A549 (cell line): ENCODE results near the gene JAM3. TPM values are rescaled to one million over a fixed set of nuclear protein-coding genes. Genes with fewer than 3 reads are reported as not detected.
"Not testable (repeated sequence)": the region's sequence is repeated elsewhere in the genome, so short reads cannot be mapped to it uniquely, and the experiment has no call there.

Experiments used
- ATAC-seq, 2 experiments: fragments of 200-7000 bp in 1 of 2; fragments of >200 bp in 1 of 2; cut with Nextera tagmentation in 1 of 2; cut with Tn5 transposase in 1 of 2; 3 replicates each; pipeline versions ENCODE4 v1.8.0 to v1.9.1; 2018 to 2020; ENCODE audit warnings: mild to moderate bottlenecking in 1 of 2, moderate library complexity in 1 of 2
- CTCF ChIA-PET: fragments of 300-600 bp; sonication (Branson Sonifier 250); formaldehyde crosslinking; extraction: SDS; loops from one replicate; lab custom pipeline; 2021; ENCODE audit warnings: antibody characterized with exemption, inconsistent platforms; lab: Yijun Ruan, JAX
- POLR2A ChIA-PET: fragments of 350-600 bp; formaldehyde crosslinking; extraction: SDS; loops from one replicate; lab custom pipeline; 2021; ENCODE audit warnings: antibody characterized with exemption, inconsistent platforms; lab: Yijun Ruan, JAX
- DNase-seq, 2 experiments: peaks; one replicate each; pipeline versions ENCODE4 v3.0.0 to v3.0.0-alpha.2; 2011 to 2016; ENCODE audit warnings: low read depth in 1 of 2, low spot score in 1 of 2
- FAIRE-seq: peaks from 2 replicates; lab custom pipeline; 2011; peaks lifted over from hg19 to GRCh38; lab: Jason Lieb, UNC
- H3K27ac ChIP-seq, 2 experiments: fragments of >200 bp; sonication (Bioruptor Twin); formaldehyde crosslinking; 3 replicates each; pipeline ENCODE4 v1.5.1; 2016 to 2017
- H3K4me1 ChIP-seq: fragments of >200 bp; sonication (Bioruptor Twin); formaldehyde crosslinking; 3 replicates; pipeline ENCODE4 v1.6.1; 2016
- H3K4me2 ChIP-seq: fragments of >200 bp; sonication (Bioruptor Twin); formaldehyde crosslinking; 3 replicates; pipeline ENCODE4 v1.6.1; 2016
- H3K4me3 ChIP-seq: fragments of >200 bp; sonication (Bioruptor Twin); formaldehyde crosslinking; 3 replicates; pipeline ENCODE4 v1.5.1; 2016
- H3K9me3 ChIP-seq: fragments of >200 bp; sonication (Bioruptor Twin); formaldehyde crosslinking; 3 replicates; pipeline ENCODE4 v1.6.1; 2016
- BHLHE40 ChIP-seq: IDR thresholded peaks from 2 replicates; pipeline ENCODE4 v1.6.1; 2012; ENCODE audit warnings: low read depth, low read length, inconsistent platforms
- CBX8 ChIP-seq: fragments of 200-600 bp; sonication (generic); IDR thresholded peaks from 2 replicates; pipeline ENCODE4 v1.6.1; 2016
- CEBPB ChIP-seq, 2 experiments: fragments of >200 bp in 1 of 2; sonication (Bioruptor Twin) in 1 of 2; formaldehyde crosslinking in 1 of 2; IDR thresholded peaks; 2 replicates each; pipeline ENCODE4 v1.6.1; 2012 to 2016
- CHD2 ChIP-seq: fragments of 150-350 bp; IDR thresholded peaks from 2 replicates; pipeline ENCODE4 v1.6.1; 2014; ENCODE audit warnings: low read length; ENCODE audit not compliant: partially characterized antibody
- CHD4 ChIP-seq: fragments of 200-600 bp; sonication (generic); IDR thresholded peaks from 2 replicates; pipeline ENCODE4 v1.6.1; 2016; ENCODE audit warnings: antibody characterized with exemption, mild to moderate bottlenecking, borderline replicate concordance
- EHF ChIP-seq: fragments of 250-450 bp; sonication (Bioruptor Pico); IDR thresholded peaks from 2 replicates; pipeline ENCODE4 v1.5.0; 2020; ENCODE audit warnings: mild to moderate bottlenecking
- EHMT2 ChIP-seq: fragments of 200-600 bp; sonication (generic); IDR thresholded peaks from 2 replicates; pipeline ENCODE4 v1.6.1; 2016; ENCODE audit warnings: antibody characterized with exemption, low read depth, mild to moderate bottlenecking, moderate library complexity
- EP300 ChIP-seq, 2 experiments: fragments of >200 bp; sonication (Bioruptor Twin); formaldehyde crosslinking; IDR thresholded peaks; 2 replicates in 1 of 2; 3 replicates in 1 of 2; pipeline ENCODE4 v1.6.1; 2016 to 2017
- GATA3 ChIP-seq: IDR thresholded peaks from 2 replicates; pipeline ENCODE4 v1.6.1; 2012; ENCODE audit warnings: borderline replicate concordance
- HOXB13 ChIP-seq: fragments of 250-450 bp; sonication (Bioruptor Pico); IDR thresholded peaks from 2 replicates; pipeline ENCODE4 v1.5.0; 2020; ENCODE audit warnings: low read depth, mild to moderate bottlenecking, moderate library complexity
- MAZ ChIP-seq: fragments of 150-350 bp; IDR thresholded peaks from 2 replicates; pipeline ENCODE4 v1.6.1; 2014; ENCODE audit warnings: antibody characterized with exemption, low read depth, low read length, borderline replicate concordance
- NFE2L2 ChIP-seq: fragments of 150-350 bp; conservative IDR thresholded peaks from 2 replicates; pipeline ENCODE4 v1.6.1; 2014; ENCODE audit warnings: low read length
- NR3C1 ChIP-seq: fragments of >200 bp; sonication (Bioruptor Twin); formaldehyde crosslinking; IDR thresholded peaks from 3 replicates; pipeline ENCODE4 v1.6.1; 2017
- POLR2AphosphoS2 ChIP-seq: conservative IDR thresholded peaks from 2 replicates; pipeline ENCODE4 v1.6.1; 2012; ENCODE audit warnings: low read length, improper control_type of control experiment, inconsistent platforms
- RNF2 ChIP-seq: fragments of 200-600 bp; sonication (generic); IDR thresholded peaks from 2 replicates; pipeline ENCODE4 v1.6.1; 2016; ENCODE audit warnings: low read depth, mild to moderate bottlenecking, antibody characterized with exemption, moderate library complexity, borderline replicate concordance
- SMC3 ChIP-seq: fragments of >200 bp; sonication (Bioruptor Twin); formaldehyde crosslinking; IDR thresholded peaks from 3 replicates; pipeline ENCODE4 v1.6.1; 2018; ENCODE audit warnings: inconsistent platforms
- SREBF2 ChIP-seq: fragments of 450-650 bp; IDR thresholded peaks from 2 replicates; pipeline ENCODE4 v1.6.1; 2014; ENCODE audit warnings: mild to moderate bottlenecking, moderate library complexity
- TFCP2L1 ChIP-seq: fragments of 250-450 bp; sonication (Bioruptor Pico); IDR thresholded peaks from 2 replicates; pipeline ENCODE4 v1.5.0; 2021; ENCODE audit warnings: mild to moderate bottlenecking
- TP53 ChIP-seq: fragments of 250-450 bp; sonication (Bioruptor Pico); IDR thresholded peaks from 2 replicates; pipeline ENCODE4 v1.5.0; 2021; ENCODE audit warnings: mild to moderate bottlenecking, moderate library complexity
- ZFP36 ChIP-seq: fragments of 450-650 bp; IDR thresholded peaks from 2 replicates; pipeline ENCODE4 v1.6.1; 2014; ENCODE audit warnings: borderline replicate concordance; ENCODE audit not compliant: partially characterized antibody
- ZNF302 ChIP-seq: fragments of 250-450 bp; sonication (Bioruptor Pico); IDR thresholded peaks from 2 replicates; pipeline ENCODE4 v1.9.0; 2021; ENCODE audit warnings: inconsistent platforms, mild to moderate bottlenecking, moderate library complexity
- ZSCAN20 ChIP-seq: fragments of 250-450 bp; sonication (Bioruptor Pico); IDR thresholded peaks from 2 replicates; pipeline ENCODE4 v1.8.0; 2022; ENCODE audit warnings: mild to moderate bottlenecking, moderate library complexity
- WGBS: methylation state at CpG from one replicate; pipeline ENCODE4 v1.1.6; 2017; ENCODE audit errors: missing lambda C conversion rate; 5-methylcytosine and 5-hydroxymethylcytosine counted together
- polyA plus RNA-seq, 4 experiments: library from polyadenylated mRNA; depleted of rRNA in 3 of 4; stranded (reverse); fragments of >200 nt; fragmentation: RNase III in 1 of 4; extraction: RNeasy Plus Mini Kit Qiagen cat#74134 plus additional on column Dnase treatment in 1 of 4; gene quantifications; 2 replicates in 3 of 4; 3 replicates in 1 of 4; pipeline ENCODE4 v1.2.3, GENCODE V29; 2011 to 2017
- TF ChIP-seq, protein P1 (sequence below): IDR thresholded peaks from 2 replicates; pipeline ENCODE4 v1.6.1; 2012
- TF ChIP-seq, protein P2 (sequence below): fragments of 250-450 bp; sonication (Bioruptor Pico); IDR thresholded peaks from 2 replicates; pipeline ENCODE4 v1.5.0; 2021; ENCODE audit warnings: mild to moderate bottlenecking, moderate library complexity, borderline replicate concordance
- TF ChIP-seq, protein P3 (sequence below): fragments of 150-350 bp; IDR thresholded peaks from 2 replicates; pipeline ENCODE4 v1.6.1; 2014; ENCODE audit warnings: low read depth, mild to moderate bottlenecking, low read length
- TF ChIP-seq, protein P4 (sequence below): fragments of >200 bp; sonication (Bioruptor Twin); formaldehyde crosslinking; IDR thresholded peaks from 2 replicates; pipeline ENCODE4 v1.6.1; 2016
- TF ChIP-seq, protein P5 (sequence below): IDR thresholded peaks from 2 replicates; pipeline ENCODE4 v1.6.1; 2012; ENCODE audit warnings: low read depth, borderline replicate concordance

Gene JAM3
- polyA plus RNA-seq, 2 of the 4 experiments (the other 2 are of a cell fraction), result 4.0 to 5.2 TPM

DNA sequence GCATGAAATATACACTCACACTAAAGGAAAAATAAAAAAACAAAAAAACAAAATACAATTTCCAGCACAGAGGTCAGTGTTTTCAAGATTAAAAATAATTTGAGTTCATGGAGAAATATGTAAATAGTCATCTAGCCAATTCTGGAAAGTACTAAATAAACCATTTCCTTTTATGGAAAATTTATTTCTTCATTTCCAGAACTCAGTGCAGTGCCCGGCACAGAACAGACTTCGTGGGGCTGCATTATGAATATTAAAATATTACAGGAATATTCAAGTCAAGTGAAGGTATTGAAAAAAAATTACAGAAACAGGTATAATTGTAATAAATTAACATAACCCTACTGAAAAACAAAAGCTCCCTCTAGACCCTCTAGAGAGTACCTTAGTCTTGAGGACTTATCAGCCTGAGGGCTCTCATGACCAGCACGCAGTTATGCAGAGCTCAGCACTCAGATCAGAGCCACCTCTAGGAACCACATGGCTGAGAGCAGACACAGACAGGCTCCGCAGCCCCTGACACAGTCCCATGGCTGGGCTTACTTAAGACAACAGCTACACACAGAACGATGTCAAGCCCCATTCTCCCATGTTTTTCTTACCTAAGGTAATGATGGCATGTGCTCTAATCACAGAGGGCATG, 109.3 kb downstream of the JAM3 start (continued):
- no peak for TF ChIP-seq BHLHE40
- TF ChIP-seq CEBPB (IDR thresholded peaks at IDR 0.05), result no peak
- TF ChIP-seq, protein P1, sequence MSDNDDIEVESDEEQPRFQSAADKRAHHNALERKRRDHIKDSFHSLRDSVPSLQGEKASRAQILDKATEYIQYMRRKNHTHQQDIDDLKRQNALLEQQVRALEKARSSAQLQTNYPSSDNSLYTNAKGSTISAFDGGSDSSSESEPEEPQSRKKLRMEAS, result no peak
- TF ChIP-seq, protein P2, sequence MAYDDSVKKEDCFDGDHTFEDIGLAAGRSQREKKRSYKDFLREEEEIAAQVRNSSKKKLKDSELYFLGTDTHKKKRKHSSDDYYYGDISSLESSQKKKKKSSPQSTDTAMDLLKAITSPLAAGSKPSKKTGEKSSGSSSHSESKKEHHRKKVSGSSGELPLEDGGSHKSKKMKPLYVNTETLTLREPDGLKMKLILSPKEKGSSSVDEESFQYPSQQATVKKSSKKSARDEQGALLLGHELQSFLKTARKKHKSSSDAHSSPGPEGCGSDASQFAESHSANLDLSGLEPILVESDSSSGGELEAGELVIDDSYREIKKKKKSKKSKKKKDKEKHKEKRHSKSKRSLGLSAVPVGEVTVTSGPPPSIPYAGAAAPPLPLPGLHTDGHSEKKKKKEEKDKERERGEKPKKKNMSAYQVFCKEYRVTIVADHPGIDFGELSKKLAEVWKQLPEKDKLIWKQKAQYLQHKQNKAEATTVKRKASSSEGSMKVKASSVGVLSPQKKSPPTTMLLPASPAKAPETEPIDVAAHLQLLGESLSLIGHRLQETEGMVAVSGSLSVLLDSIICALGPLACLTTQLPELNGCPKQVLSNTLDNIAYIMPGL (CRISPR knock-in tag), result no peak
- no peak for TF ChIP-seq ZSCAN20 (CRISPR knock-in tag)
- TF ChIP-seq, protein P3, sequence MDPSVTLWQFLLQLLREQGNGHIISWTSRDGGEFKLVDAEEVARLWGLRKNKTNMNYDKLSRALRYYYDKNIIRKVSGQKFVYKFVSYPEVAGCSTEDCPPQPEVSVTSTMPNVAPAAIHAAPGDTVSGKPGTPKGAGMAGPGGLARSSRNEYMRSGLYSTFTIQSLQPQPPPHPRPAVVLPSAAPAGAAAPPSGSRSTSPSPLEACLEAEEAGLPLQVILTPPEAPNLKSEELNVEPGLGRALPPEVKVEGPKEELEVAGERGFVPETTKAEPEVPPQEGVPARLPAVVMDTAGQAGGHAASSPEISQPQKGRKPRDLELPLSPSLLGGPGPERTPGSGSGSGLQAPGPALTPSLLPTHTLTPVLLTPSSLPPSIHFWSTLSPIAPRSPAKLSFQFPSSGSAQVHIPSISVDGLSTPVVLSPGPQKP, result no peak
- TF ChIP-seq, protein P4, sequence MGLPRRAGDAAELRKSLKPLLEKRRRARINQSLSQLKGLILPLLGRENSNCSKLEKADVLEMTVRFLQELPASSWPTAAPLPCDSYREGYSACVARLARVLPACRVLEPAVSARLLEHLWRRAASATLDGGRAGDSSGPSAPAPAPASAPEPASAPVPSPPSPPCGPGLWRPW, result no peak
- no peak for TF ChIP-seq EP300 (IDR thresholded peaks at IDR 0.05)
- TF ChIP-seq CHD2, result no peak
- TF ChIP-seq TFCP2L1, result no peak
- no peak for TF ChIP-seq HOXB13 (CRISPR knock-in tag)
- TF ChIP-seq NR3C1, result no peak

DNA sequence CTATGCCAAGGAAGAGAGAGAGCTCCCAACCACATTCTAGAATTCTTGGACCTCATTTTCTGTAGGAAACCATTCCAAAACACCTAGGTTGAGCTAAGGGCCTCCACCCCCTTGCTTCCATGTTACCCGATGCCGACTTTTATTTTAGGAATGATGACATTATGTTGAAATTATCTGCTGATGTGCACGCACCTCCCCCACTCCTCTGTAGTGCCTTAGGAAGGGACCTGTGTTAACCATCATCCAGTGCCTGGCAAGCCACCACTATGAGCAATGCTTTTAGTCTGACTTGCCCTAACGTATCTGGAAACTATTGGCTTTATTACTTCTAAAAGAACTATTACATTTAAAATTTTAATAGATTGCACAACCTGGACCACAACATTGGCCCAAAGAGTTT, 112.8 kb downstream of the JAM3 start:
- POLR2A ChIA-PET, result no interaction called here
- 91% methylated on average over 4 of the region's 4 CpGs for whole genome bisulfite sequencing
- TF ChIP-seq RNF2, result no peak
- TF ChIP-seq, protein P3, result no peak
- TF ChIP-seq, protein P1, result no peak
- no peak for TF ChIP-seq ZFP36
- TF ChIP-seq MAZ, result no peak
- TF ChIP-seq EHF (CRISPR knock-in tag), result no peak
- no peak for TF ChIP-seq NR3C1
- no peak for TF ChIP-seq GATA3
- no peak for TF ChIP-seq POLR2AphosphoS2
- no peak for TF ChIP-seq SREBF2
- no peak for TF ChIP-seq SMC3
- TF ChIP-seq CHD4, result no peak
- TF ChIP-seq EHMT2, result no peak
- no peak for TF ChIP-seq ZNF302
- no peak for TF ChIP-seq CHD2
- TF ChIP-seq, protein P5, sequence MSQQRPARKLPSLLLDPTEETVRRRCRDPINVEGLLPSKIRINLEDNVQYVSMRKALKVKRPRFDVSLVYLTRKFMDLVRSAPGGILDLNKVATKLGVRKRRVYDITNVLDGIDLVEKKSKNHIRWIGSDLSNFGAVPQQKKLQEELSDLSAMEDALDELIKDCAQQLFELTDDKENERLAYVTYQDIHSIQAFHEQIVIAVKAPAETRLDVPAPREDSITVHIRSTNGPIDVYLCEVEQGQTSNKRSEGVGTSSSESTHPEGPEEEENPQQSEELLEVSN, result no peak
- TF ChIP-seq CBX8, result no peak
- no peak for TF ChIP-seq BHLHE40
- no peak for TF ChIP-seq NFE2L2
- TF ChIP-seq TP53 (CRISPR knock-in tag), result no peak
- TF ChIP-seq, all 56 proteins: peak for 0
- no peak overlapping the region for H3K4me3 ChIP-seq
- no peaks in the 10 kb centered on the region for H3K4me1 ChIP-seq
- DNase-seq (no peak), ATAC-seq (no peak), FAIRE-seq (no peak)
- CTCF ChIA-PET, result no interaction called here
- no peak overlapping the region for H3K4me2 ChIP-seq
- H3K27ac ChIP-seq, result no peak overlapping the region
- H3K9me3 ChIP-seq, result no peaks in the 10 kb centered on the region

DNA sequence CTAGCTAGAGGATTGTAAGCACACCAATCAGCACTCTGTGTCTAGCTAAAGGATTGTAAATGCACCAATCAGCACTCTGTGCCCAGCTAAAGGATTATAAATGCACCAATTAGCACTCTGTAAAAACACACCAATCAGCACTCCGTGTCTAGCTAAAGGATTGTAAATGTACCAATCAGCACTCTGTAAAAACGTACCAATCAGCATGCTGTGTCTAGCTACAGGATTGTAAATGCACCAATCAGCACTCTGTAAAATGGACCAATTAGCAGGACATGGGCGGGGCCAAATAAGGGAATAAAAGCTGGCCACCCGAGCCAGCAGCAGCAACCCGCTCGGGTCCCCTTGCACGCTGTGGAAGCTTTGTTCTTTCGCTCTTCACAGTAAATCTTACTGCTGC, 119.2 kb downstream of the JAM3 start:
- H3K4me1 ChIP-seq, DNase-seq, H3K9me3 ChIP-seq, FAIRE-seq, H3K4me2 ChIP-seq, H3K27ac ChIP-seq, POLR2A ChIA-PET, H3K4me3 ChIP-seq, ATAC-seq: not testable (repeated sequence)
- CTCF ChIA-PET, result interaction anchor here (0.9 kb wide), 1 partner anchor 9 kb away, joined by 4 read pairs; no protein-coding TSS in a partner anchor
- 94% methylated on average over 8 of the region's 8 CpGs for WGBS
